ENCODE data around the gene VASN. TPM values are rescaled to one million over a fixed set of nuclear protein-coding genes. Genes with fewer than 3 reads are reported as not detected.

Gene VASN
- polyA plus RNA-seq, 1 donor = 5.7 TPM

DNA sequence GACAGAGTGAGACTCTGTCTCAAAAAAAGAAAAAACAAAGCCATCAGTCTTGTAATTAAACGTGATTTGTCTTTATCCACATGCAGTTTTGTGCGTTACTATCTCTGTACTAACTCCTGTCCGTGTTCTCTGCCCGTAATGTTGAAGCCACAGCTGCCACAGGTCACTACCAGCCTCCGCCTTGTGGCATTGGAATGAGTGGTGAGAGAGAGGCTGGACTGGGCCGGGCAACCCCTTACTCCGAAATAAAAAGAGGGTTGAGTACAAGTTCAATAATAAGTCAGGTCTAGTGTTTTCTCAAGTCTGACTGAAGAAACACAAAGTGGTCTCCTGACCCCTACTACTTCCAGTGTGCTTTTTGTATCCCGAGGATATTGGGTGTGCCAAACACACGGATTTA is 59.4 kb downstream of the VASN start:
- no peaks in the 10 kb centered on the region for H3K9me3 ChIP-seq (ENCODE audit: control insufficient read depth, low read depth, low read length)
- no peak for DNase-seq
- H3K27ac ChIP-seq (ENCODE audit: low read length) = no peak overlapping the region
- no peaks in the 10 kb centered on the region for H3K27me3 ChIP-seq (ENCODE audit: control insufficient read depth, insufficient read depth, low read length)
- no peak overlapping the region for H3K4me3 ChIP-seq (ENCODE audit: low read length)
- H3K4me1 ChIP-seq (ENCODE audit: control insufficient read depth, insufficient read depth, low read length) = peaks cover 7% of the 10 kb centered on the region
- 77% methylated on average over 4 of the region's 9 CpGs for WGBS (ENCODE audit: insufficient coverage, low lambda C conversion rate)
- H3K36me3 ChIP-seq (ENCODE audit: control insufficient read depth, insufficient read depth, low read length) = peaks cover 35% of the 10 kb centered on the region

Other genes starting within 250 kb of the VASN start
- gene SRL, start 129.8 kb upstream of the VASN start, polyA plus RNA-seq = 2.3 TPM
- gene TFAP4, start 98.8 kb upstream of the VASN start, polyA plus RNA-seq = 13.7 TPM
- gene GLIS2, start 55.8 kb upstream of the VASN start, polyA plus RNA-seq = 11.5 TPM
- gene PAM16, start 20.5 kb upstream of the VASN start, polyA plus RNA-seq = 37.9 TPM
- 41.4 TPM for gene CORO7, start 44.7 kb downstream of the VASN start, polyA plus RNA-seq
- 46.0 TPM for gene DNAJA3, start 54.0 kb downstream of the VASN start, polyA plus RNA-seq
- 37.7 TPM for gene NMRAL1, start 102.8 kb downstream of the VASN start, polyA plus RNA-seq
- 47.6 TPM for gene HMOX2, start 104.5 kb downstream of the VASN start, polyA plus RNA-seq
- gene CDIP1, start 166.9 kb downstream of the VASN start, polyA plus RNA-seq = 44.6 TPM
- 0.18 TPM for gene C16orf96, start 184.5 kb downstream of the VASN start, polyA plus RNA-seq
- gene UBALD1, start 243.0 kb downstream of the VASN start, polyA plus RNA-seq = 28.4 TPM